HAP-1 (cell line): Measurements from ENCODE around the gene GRAP.
A peak's percentile ranks its signal among the peaks of the same experiment; 100 is the strongest.

Source experiments
- DNase-seq, 2 experiments: peaks; one replicate each; pipeline ENCODE4 v3.0.0-alpha.2; 2016 to 2020; ENCODE audit warnings: low spot score in 2 of 2
- H3K27me3 ChIP-seq: fragments of 250-450 bp; sonication (Bioruptor Pico); 2 replicates; pipeline ENCODE4 v1.5.1; 2020; ENCODE audit warnings: low read depth, mild to moderate bottlenecking, moderate library complexity
- H3K36me3 ChIP-seq: fragments of 250-450 bp; sonication (Bioruptor Pico); replicated peaks from 2 replicates; pipeline ENCODE4 v1.5.1; 2020; ENCODE audit warnings: mild to moderate bottlenecking
- H3K4me1 ChIP-seq: fragments of 250-450 bp; sonication (Bioruptor Pico); 2 replicates; pipeline ENCODE4 v1.5.1; 2020; ENCODE audit warnings: mild to moderate bottlenecking
- H3K4me3 ChIP-seq: fragments of 250-450 bp; sonication (Bioruptor Pico); 2 replicates; pipeline ENCODE4 v1.5.1; 2020; ENCODE audit warnings: mild to moderate bottlenecking, moderate library complexity
- H3K9me3 ChIP-seq: fragments of 250-450 bp; sonication (Bioruptor Pico); 2 replicates; pipeline ENCODE4 v1.5.1; 2020; ENCODE audit warnings: mild to moderate bottlenecking, moderate library complexity
- in situ Hi-C: fragments of 300-500 bp; cut with MboI; formaldehyde crosslinking; loops from 3 replicates; pipeline ENCODE4 v1.14.3; 2020; ENCODE audit warnings: low sequenced_read_pairs, inconsistent platforms, mixed read lengths

GRAP gene

DNA sequence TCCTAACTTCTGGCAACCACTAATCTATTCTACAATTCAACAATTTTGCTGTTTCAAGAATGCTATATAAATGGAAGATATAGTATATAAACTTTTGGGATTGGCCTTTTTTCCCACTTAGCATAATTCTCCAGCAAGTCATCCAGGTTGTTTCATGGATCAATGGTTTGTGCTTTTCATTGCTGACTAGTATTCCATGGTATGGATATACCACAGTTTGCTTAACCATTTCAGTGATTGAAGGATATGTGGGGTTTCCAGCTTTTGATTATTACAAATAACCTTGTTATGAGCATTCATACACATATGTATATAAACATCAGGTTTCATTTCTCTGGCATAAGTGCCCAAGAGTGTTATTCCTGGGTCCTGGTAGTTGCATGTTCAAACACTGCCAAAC, 40.1 kb downstream of the GRAP start:
- peaks cover 4% of the 10 kb centered on the region; the same call in 1 of the 2 replicates for H3K4me1 ChIP-seq
- H3K27me3 ChIP-seq: no peaks in the 10 kb centered on the region
- DNase-seq: no peak
- 0 out of 2 replicates have a peak, but pooled peaks cover 2% of the 10 kb centered on the region for H3K9me3 ChIP-seq
- no peaks in the 10 kb centered on the region for H3K36me3 ChIP-seq
- in situ Hi-C loops: no loop called here
- H3K4me3 ChIP-seq: no peak overlapping the region

DNA sequence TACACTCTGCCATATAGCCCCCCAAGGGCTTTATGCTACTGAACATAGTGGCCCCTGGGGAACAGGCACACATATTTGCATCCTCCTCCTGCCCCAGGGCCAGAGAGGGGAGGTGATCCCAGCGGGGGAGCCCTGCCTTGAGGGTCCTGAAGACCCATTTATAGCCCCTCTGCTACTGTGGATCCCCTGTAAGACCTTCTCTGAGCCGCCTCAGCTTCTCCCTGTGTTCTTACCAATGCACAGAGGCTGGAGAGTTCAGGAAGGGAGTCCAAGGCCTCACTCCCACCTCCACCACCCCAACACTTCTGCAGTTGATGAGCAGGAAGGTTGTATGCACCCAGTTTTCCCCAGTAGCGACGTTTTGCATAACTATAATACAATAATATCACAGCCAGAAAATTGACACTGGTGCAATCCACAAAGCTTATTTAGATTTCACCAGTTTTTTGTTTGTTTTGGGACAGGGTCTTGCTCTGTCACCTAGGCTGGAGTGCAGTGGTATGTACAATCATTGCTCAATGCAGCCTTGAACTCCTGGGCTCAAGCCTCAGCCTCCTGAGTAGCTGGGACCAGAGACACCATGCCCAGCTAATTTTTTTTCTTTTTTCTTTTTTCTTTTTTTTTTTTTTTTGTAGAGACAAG, 40.8 kb downstream of the GRAP start:
- no peak overlapping the region for H3K4me3 ChIP-seq
- peaks cover 4% of the 10 kb centered on the region; the same call in 1 of the 2 replicates for H3K4me1 ChIP-seq
- 0 out of 2 replicates have a peak, but pooled peaks cover 2% of the 10 kb centered on the region for H3K9me3 ChIP-seq
- H3K36me3 ChIP-seq: no peaks in the 10 kb centered on the region
- DNase-seq: no peak
- in situ Hi-C loops: no loop called here
- H3K27me3 ChIP-seq: no peaks in the 10 kb centered on the region

DNA sequence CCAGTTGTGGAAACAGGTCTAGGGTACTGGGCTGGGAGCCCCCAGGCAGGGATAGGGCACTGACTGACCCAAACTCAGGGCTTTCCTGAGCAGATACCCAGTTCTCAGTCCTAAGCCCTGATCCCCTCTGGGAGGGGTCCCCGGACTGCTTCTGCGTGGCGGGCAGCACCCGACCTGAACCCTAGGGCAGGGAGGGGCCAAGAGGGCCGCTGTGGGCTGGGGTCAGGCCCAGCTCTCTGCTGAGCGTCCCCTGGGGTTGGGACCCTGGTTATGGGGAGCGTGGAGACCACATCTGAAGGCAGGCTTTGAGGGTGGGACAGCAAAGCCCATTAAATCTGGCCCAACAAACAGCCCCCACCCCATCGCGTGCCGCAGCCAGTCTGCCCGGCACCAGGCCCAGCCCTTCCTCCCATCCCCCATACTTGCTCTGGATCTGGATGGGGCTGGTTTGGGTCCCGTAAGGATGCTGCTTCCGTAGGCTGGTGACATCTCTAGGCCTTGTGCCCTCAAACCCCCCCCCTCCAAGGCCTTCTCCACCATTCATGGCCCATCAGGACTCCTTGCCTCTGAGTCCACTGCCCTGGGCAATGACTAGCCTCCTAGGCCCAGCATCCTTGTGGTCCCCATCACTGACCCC, 41.5 kb downstream of the GRAP start:
- peaks cover 4% of the 10 kb centered on the region; the same call in 1 of the 2 replicates for H3K4me1 ChIP-seq
- H3K9me3 ChIP-seq: 0 out of 2 replicates have a peak, but pooled peaks cover 2% of the 10 kb centered on the region
- H3K4me3 ChIP-seq: peak overlapping the region; percentile 41
- no peaks in the 10 kb centered on the region for H3K36me3 ChIP-seq
- in situ Hi-C loops: no loop called here
- H3K27me3 ChIP-seq: no peaks in the 10 kb centered on the region
- no peak for DNase-seq

DNA sequence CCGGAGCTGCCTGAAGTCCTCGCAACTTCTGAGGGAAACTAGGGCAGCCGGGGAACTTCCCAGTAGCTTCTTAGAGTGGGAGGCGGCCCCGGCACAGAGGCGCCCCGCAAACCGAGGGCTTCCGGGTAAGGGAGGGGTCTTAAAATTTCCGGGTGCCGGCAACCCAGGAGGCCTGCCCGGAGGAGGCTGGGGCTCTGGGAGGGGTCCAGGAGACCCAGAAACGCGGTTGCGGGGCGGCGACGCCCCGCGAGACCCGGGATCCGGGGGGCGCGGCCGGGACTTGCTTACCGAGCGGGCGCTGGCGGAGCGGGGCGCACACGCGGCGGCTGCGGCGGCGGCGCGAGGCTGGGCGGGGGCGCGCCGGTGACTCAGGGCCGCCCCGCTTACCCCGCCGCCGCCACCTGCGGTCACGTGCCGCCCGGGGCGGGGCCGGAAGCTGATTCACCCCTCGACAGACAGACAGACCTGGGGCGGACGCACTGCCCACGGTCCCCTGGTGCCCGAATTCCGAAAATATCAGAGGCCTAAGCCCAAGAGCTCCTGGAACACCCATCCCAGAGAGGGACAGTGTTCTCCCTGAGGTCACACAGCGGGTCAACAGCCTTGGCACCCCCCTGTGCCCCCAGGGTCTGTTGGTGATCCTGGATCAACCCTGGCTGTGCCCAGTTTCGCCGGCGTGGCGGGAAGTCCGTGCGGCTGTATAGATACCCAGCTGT, 42.2 kb downstream of the GRAP start, which contains the start of gene FAM83G:
Gene FAM83G, minus strand, starts transcription at position 344 of the 716 bp plus-strand sequence. CDS start 723 bp downstream, outside the sequence.
- in situ Hi-C loops: no loop called here
- Histone ChIP-seq H3K36me3 (no peaks in the 10 kb centered on the region), H3K9me3 (0 out of 2 replicates have a peak, but pooled peaks cover 2% of the 10 kb centered on the region), H3K27me3 (no peaks in the 10 kb centered on the region), H3K4me1 (peaks cover 4% of the 10 kb centered on the region; the same call in 1 of the 2 replicates), H3K4me3 (peak within 1 kb of the TSS; percentile 41)
- DNase-seq: peak; percentile 35 to 80

GRCh38 chr17:19003543-19004420, 43.0 kb downstream of the GRAP start:
- Histone ChIP-seq H3K4me3 (peak overlapping the region; percentile 41), H3K36me3 (no peaks in the 10 kb centered on the region), H3K9me3 (0 out of 2 replicates have a peak, but pooled peaks cover 2% of the 10 kb centered on the region), H3K4me1 (peaks cover 4% of the 10 kb centered on the region; the same call in 1 of the 2 replicates), H3K27me3 (no peaks in the 10 kb centered on the region)
- in situ Hi-C loops: no loop called here
- DNase-seq: peak in 1 of 2 experiments; percentile 57

- DNase-seq: no peak
- in situ Hi-C loops: no loop called here
- Histone ChIP-seq H3K9me3 (0 out of 2 replicates have a peak, but pooled peaks cover 2% of the 10 kb centered on the region), H3K4me1 (peaks cover 4% of the 10 kb centered on the region; the same call in 1 of the 2 replicates), H3K36me3 (no peaks in the 10 kb centered on the region), H3K4me3 (no peak overlapping the region), H3K27me3 (no peaks in the 10 kb centered on the region)
Measured at GRCh38 chr17:19002805-19003542, 43.8 kb downstream of the GRAP start.

DNA sequence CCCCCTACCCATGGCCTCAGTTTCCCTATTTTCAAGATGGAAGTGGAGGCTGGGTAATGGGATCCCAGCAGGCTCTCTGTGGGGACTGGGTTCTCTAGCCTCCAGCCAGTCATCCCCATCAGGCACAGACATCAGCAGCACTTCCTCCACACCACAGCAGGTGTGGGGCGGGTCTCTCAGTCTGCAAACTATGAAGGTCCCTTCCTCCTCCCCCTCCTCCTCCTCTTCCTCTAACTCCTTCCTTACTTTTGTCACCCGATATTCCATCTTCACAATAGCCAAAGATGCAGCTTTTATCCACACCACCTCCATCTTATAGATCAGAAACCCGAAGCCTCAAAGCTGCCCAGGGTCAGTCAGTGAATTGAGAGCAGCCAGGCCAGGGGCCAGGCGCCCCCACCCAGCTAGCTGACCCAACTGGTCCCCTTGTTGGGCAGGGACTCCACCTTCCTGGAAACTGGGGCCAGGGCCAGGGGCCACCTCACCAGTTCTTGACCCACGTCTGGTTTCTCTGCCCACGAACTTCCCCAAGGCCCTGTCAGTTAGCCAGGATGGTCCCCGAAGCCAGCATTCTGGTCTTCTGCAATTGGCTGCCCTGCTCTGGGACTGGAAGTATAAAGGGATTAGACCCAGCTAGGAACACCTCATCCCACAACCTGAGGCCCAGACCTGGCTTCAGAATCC, 44.7 kb downstream of the GRAP start:
- in situ Hi-C loops: no loop called here
- DNase-seq: no peak
- H3K9me3 ChIP-seq: 0 out of 2 replicates have a peak, but pooled peaks cover 2% of the 10 kb centered on the region
- H3K4me1 ChIP-seq: peaks cover 4% of the 10 kb centered on the region; the same call in 1 of the 2 replicates
- H3K36me3 ChIP-seq: no peaks in the 10 kb centered on the region
- H3K27me3 ChIP-seq: no peaks in the 10 kb centered on the region
- H3K4me3 ChIP-seq: no peak overlapping the region

- peaks cover 4% of the 10 kb centered on the region; the same call in 1 of the 2 replicates for H3K4me1 ChIP-seq
- in situ Hi-C loops: no loop called here
- no peaks in the 10 kb centered on the region for H3K36me3 ChIP-seq
- no peak overlapping the region for H3K4me3 ChIP-seq
- H3K27me3 ChIP-seq: no peaks in the 10 kb centered on the region
- no peak for DNase-seq
- peaks cover 2% of the 10 kb centered on the region; the same call in 1 of the 2 replicates for H3K9me3 ChIP-seq
Measured at GRCh38 chr17:19000531-19001325, 46.0 kb downstream of the GRAP start.

- in situ Hi-C loops: loop anchor here (25.0 kb wide), 1 partner anchor 637 kb away; the partner anchor contains the start of gene ALDH3A2
Measured at GRCh38 chr17:18999911-19000310, 46.8 kb downstream of the GRAP start.

GRCh38 chr17:18999394-18999793, 47.4 kb downstream of the GRAP start:
- Histone ChIP-seq H3K9me3 (peaks cover 6% of the 10 kb centered on the region), H3K27me3 (no peaks in the 10 kb centered on the region), H3K36me3 (no peaks in the 10 kb centered on the region), H3K4me1 (no peaks in the 10 kb centered on the region), H3K4me3 (no peak overlapping the region)
- in situ Hi-C loops: loop anchor here (25.0 kb wide), 1 partner anchor 638 kb away; the partner anchor contains the start of gene ALDH3A2
- DNase-seq: no peak

More at GRCh38 chr17:18999911-19000310, 46.8 kb downstream of the GRAP start:
- no peak for DNase-seq
- H3K9me3 ChIP-seq: peaks cover 6% of the 10 kb centered on the region
- no peaks in the 10 kb centered on the region for H3K27me3 ChIP-seq
- no peaks in the 10 kb centered on the region for H3K36me3 ChIP-seq
- peaks cover 2% of the 10 kb centered on the region; the same call in 1 of the 2 replicates for H3K4me1 ChIP-seq
- no peak overlapping the region for H3K4me3 ChIP-seq

- Histone ChIP-seq H3K9me3 (peaks cover 6% of the 10 kb centered on the region), H3K4me1 (no peaks in the 10 kb centered on the region), H3K27me3 (no peaks in the 10 kb centered on the region), H3K4me3 (no peak overlapping the region), H3K36me3 (no peaks in the 10 kb centered on the region)
- in situ Hi-C loops: loop anchor here (25.0 kb wide), 1 partner anchor 640 kb away; the partner anchor contains the start of gene ALDH3A2
- no peak for DNase-seq
Measured at GRCh38 chr17:18997650-18998196, 49.0 kb downstream of the GRAP start.
